Muscle layer of duodenum (tissue), 2 donors: ENCODE data around the gene HEXA.

Experiments used
- H3K27ac ChIP-seq: one replicate; pipeline ENCODE4 v1.7.0; 2013; ENCODE audit warnings: mild to moderate bottlenecking, low read length
- H3K27me3 ChIP-seq: one replicate; pipeline ENCODE4 v1.7.0; 2013; ENCODE audit warnings: low read depth, mild to moderate bottlenecking, control low read depth, low read length
- H3K36me3 ChIP-seq, 2 donors: one replicate each; pipeline ENCODE4 v1.7.0; 2013; ENCODE audit warnings: low read length in 2 of 2, control low read depth in 1 of 2, mild to moderate bottlenecking in 1 of 2; ENCODE audit not compliant: insufficient read depth in 2 of 2, control insufficient read depth in 1 of 2
- H3K4me1 ChIP-seq, 2 donors: one replicate each; pipeline ENCODE4 v1.7.0; 2013; ENCODE audit warnings: low read length in 2 of 2, mild to moderate bottlenecking in 2 of 2, control low read depth in 1 of 2, moderate library complexity in 1 of 2; ENCODE audit not compliant: insufficient read depth in 2 of 2, control insufficient read depth in 1 of 2
- H3K4me3 ChIP-seq, 2 donors: one replicate each; pipeline ENCODE4 v1.7.0; 2013; ENCODE audit warnings: low read length in 2 of 2, low read depth in 1 of 2, mild to moderate bottlenecking in 1 of 2
- H3K9me3 ChIP-seq, 2 donors: one replicate each; pipeline ENCODE4 v1.7.0; 2013; ENCODE audit warnings: low read length in 2 of 2, control low read depth in 1 of 2, mild to moderate bottlenecking in 1 of 2; ENCODE audit not compliant: control insufficient read depth in 1 of 2
- donor health status: healthy.

HEXA gene

DNA sequence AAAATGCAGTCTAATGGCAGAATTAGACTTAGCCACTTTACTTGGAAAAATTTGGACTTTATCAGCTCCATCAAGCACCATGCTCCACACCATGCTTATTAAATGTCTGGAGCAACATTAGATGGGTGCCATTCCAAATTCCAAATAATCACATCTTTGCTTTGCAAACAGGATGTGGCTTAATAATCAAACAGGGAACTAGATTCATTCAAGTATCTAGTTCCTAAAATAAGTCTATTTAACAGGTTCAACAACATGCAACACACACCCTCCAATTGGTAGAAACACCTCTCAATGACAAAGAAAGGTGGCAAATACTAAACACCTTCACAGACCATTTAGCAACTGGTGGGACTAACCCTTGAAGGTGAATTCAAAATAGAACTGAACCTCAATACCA is 3.5 kb downstream of the HEXA start:
- Histone ChIP-seq H3K9me3 (no peaks in the 10 kb centered on the region), H3K27me3 (no peaks in the 10 kb centered on the region), H3K4me3 (no peak overlapping the region), H3K36me3 (peaks cover 0 to 11% of the 10 kb centered on the region in 2 donors), H3K27ac (no peak overlapping the region), H3K4me1 (peaks cover 0 to 51% of the 10 kb centered on the region in 2 donors)

DNA sequence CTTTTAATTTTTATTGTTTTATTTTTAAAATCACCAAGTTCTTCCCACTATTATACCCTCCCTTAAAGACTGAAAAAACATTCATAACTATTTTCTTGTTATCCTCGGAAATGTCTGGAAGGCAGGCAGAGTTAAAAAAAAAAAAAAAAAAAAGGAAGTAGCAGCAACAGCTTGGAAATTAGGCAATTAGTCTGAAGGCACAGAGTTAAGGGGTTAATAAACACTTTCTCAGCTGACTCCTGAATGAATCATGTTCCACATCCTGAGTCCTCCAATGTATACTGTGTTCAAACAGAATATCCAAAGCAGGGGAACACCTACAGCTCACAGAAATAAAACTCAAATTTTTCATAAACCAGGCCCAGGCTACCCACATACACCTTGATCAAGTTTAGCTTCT is 5.8 kb downstream of the HEXA start:
- no peaks in the 10 kb centered on the region for H3K9me3 ChIP-seq
- peaks cover 0 to 11% of the 10 kb centered on the region in 2 donors for H3K36me3 ChIP-seq
- H3K4me1 ChIP-seq, result peaks cover 0 to 42% of the 10 kb centered on the region in 2 donors
- H3K4me3 ChIP-seq, result no peak overlapping the region
- no peaks in the 10 kb centered on the region for H3K27me3 ChIP-seq
- H3K27ac ChIP-seq, result no peak overlapping the region

DNA sequence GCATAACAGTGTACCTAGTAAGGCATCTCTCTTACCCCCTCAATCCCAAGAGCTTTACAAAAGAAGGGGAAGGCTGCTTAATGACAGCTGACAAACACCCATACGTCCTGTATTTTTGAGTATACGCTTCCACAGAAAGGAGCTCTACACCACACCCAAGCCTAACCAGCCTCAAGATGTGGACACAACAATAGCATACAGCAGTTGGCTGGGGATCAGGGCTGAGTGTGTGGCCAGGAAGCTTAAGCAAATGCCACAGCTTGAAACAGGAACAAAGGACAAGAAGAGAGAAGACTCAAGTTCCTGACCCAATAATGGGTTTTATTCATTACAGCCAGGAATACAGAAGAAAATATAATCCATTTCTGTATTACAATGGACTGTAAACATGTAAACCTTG is 6.9 kb downstream of the HEXA start:
- Histone ChIP-seq H3K4me3 (no peak overlapping the region), H3K27ac (peak overlapping the region; percentile 19), H3K27me3 (no peaks in the 10 kb centered on the region), H3K36me3 (peaks cover 0 to 11% of the 10 kb centered on the region in 2 donors), H3K9me3 (no peaks in the 10 kb centered on the region), H3K4me1 (peaks cover 0 to 32% of the 10 kb centered on the region in 2 donors)

DNA sequence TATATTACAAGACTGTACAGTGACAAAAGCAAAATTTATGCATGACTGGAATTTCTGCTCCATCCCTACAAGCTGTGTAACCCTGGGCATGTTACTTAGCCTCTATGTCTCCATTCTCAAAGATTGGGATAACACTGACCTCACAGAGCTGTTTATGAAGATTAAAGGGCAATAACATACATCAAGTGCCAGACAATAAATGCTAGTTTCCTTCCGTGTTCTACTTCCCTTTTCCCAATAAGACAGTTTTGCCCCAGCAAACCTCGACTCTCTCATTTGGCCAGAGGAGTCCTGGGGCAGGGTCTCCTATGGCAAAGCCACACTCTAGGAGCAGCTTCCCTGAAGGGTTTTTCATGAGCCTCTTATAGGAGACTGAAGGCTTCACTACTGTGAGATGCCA is 7.5 kb downstream of the HEXA start:
- H3K27me3 ChIP-seq, result no peaks in the 10 kb centered on the region
- peaks cover 0 to 11% of the 10 kb centered on the region in 2 donors for H3K36me3 ChIP-seq
- H3K4me3 ChIP-seq, result no peak overlapping the region
- peak overlapping the region; percentile 19 for H3K27ac ChIP-seq
- H3K4me1 ChIP-seq, result peaks cover 0 to 32% of the 10 kb centered on the region in 2 donors
- no peaks in the 10 kb centered on the region for H3K9me3 ChIP-seq

DNA sequence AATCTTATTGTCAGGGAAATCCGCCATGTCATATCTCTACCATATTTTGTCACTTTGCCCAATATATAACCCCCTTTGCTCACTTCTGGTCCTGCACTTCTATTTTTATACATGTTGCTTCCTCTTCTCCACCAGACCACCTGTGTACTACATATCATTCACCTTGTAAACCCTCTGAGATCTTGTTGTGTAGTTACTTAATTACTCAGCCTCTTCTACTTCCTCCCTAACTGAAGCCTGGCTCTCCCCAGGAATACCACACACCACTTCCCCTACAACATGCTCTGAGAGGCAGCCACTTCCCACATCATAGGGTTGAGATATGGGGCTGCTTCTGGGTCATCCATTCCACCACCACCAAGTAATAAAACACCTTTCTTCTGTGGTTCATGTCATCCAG is 10.0 kb downstream of the HEXA start:
- Histone ChIP-seq H3K36me3 (peaks cover 0 to 11% of the 10 kb centered on the region in 2 donors), H3K9me3 (no peaks in the 10 kb centered on the region), H3K27ac (no peak overlapping the region), H3K27me3 (no peaks in the 10 kb centered on the region), H3K4me3 (no peak overlapping the region), H3K4me1 (peaks cover 0 to 19% of the 10 kb centered on the region in 2 donors)

DNA sequence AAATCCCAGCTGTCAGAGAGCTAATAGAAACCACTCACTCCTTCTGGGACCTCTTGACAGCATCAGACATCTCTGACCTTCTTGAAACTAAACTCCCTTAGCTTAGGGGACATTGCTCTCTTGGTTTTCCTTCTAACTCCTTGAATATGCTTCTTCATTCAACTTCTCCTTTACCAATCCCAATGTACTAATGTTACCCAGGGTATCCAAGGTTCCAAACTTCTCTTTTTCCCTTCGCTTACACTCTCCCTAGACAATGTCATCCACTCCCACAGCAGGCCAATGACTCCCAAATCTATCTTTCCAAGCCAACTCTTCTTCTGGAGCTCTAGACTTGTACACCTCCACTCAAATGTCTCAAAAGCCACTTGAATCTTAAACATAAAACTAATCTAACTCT is 14.6 kb downstream of the HEXA start:
- peaks cover 0 to 7% of the 10 kb centered on the region in 2 donors for H3K36me3 ChIP-seq

DNA sequence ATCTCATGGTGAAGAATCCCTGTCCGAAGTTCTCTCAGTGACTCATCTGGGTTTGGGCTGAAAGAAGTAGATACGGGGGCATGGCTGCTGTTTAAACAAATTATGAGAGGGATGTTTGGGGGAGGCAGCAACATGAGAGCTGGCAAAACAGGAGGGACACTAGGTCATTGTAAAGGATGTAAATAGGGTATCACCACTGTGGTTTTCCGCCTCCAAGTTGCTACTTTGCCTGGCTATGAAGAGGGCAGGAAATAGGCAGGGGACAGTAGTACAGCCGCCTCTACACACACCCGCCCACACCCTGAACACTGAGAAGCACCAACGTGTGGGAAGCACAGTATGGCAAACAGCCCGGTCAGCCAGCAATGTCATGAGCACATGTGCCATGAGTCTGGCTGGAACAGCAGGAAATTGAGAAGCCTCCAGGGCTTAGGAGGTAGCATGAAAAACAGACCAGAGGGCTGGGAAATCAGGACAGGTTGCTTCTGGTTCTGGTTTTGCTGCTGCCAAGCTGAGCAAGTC is 17.1 kb downstream of the HEXA start:
- no peaks in the 10 kb centered on the region for H3K9me3 ChIP-seq
- H3K27ac ChIP-seq, result no peak overlapping the region
- no peak overlapping the region for H3K4me3 ChIP-seq
- no peaks in the 10 kb centered on the region for H3K27me3 ChIP-seq
- H3K4me1 ChIP-seq, result peaks cover 7 to 13% of the 10 kb centered on the region in 2 donors
- H3K36me3 ChIP-seq, result peaks cover 12 to 31% of the 10 kb centered on the region in 2 donors

More for the DNA sequence above, 14.6 kb downstream of the HEXA start:
- Histone ChIP-seq H3K4me3 (no peak overlapping the region), H3K4me1 (peaks cover 7 to 13% of the 10 kb centered on the region in 2 donors), H3K27me3 (no peaks in the 10 kb centered on the region), H3K9me3 (no peaks in the 10 kb centered on the region), H3K27ac (no peak overlapping the region)

DNA sequence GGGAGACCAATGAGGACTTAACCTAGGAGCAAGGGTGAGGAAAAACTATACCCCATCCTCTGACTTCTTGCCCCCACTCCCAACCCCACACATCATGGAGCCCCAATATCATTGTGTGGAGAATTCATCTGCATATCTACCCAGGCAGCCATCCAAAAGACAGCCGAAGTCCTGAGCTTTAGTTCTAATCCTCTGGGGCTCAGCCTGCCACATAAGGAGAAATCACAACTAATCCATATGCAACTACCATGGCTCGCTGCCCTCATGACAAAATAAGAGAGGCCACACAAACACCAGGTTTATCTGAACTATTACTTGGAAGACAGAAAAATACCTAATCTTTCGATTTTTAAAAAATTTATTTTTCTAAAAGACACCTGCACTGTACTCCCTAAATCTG is 17.7 kb downstream of the HEXA start:
- Histone ChIP-seq H3K27ac (no peak overlapping the region), H3K4me1 (peaks cover 7 to 13% of the 10 kb centered on the region in 2 donors), H3K9me3 (no peaks in the 10 kb centered on the region), H3K4me3 (no peak overlapping the region), H3K36me3 (peaks cover 17 to 37% of the 10 kb centered on the region in 2 donors), H3K27me3 (no peaks in the 10 kb centered on the region)

DNA sequence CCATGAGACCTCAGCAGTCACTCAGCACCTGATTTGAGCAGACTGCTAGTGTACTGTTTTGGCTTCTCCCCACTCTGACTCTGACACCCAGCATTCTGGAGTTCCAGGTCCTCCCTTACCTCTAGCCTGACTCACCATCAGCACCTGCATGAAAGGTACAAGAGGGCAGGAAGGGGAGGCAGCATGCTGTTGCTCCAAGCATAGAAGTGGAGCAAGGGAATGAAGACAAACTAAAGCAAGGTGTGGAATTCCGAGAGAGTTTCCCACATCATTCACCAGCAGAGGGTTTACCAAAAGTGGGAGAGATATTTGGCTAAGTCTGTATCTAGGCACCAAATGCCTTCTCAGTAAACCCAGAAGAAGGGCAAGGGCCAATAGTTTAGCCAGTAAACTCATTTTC is 21.3 kb downstream of the HEXA start:
- H3K27me3 ChIP-seq, result no peaks in the 10 kb centered on the region

DNA sequence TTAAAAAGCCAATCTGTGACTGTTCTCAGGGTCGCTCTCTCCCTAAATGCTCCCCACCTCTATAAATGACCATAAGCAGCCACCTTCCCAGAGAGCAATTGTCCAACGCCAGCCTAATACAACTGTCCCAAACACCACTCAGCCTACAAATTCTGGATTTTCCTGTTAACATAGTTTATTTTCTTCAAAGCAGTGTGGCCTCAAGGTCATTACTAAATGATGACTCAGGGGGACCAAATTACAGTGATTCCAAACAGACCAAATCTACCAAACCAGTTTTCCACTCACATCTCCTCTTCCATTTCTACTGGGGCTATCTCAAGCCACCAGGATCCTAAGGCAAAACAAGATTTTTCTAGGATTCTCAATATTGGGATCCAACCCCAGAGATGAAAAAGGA is 22.5 kb downstream of the HEXA start:
- peaks cover 0 to 2% of the 10 kb centered on the region in 2 donors for H3K4me1 ChIP-seq
- peaks cover 48 to 84% of the 10 kb centered on the region in 2 donors for H3K36me3 ChIP-seq
- no peak overlapping the region for H3K4me3 ChIP-seq
- no peaks in the 10 kb centered on the region for H3K9me3 ChIP-seq
- H3K27ac ChIP-seq, result no peak overlapping the region
- no peaks in the 10 kb centered on the region for H3K27me3 ChIP-seq

More for the DNA sequence above, 21.3 kb downstream of the HEXA start:
- no peak overlapping the region for H3K27ac ChIP-seq
- H3K9me3 ChIP-seq, result no peaks in the 10 kb centered on the region
- H3K36me3 ChIP-seq, result peaks cover 36 to 72% of the 10 kb centered on the region in 2 donors
- H3K4me1 ChIP-seq, result peaks cover 7 to 13% of the 10 kb centered on the region in 2 donors
- no peak overlapping the region for H3K4me3 ChIP-seq

DNA sequence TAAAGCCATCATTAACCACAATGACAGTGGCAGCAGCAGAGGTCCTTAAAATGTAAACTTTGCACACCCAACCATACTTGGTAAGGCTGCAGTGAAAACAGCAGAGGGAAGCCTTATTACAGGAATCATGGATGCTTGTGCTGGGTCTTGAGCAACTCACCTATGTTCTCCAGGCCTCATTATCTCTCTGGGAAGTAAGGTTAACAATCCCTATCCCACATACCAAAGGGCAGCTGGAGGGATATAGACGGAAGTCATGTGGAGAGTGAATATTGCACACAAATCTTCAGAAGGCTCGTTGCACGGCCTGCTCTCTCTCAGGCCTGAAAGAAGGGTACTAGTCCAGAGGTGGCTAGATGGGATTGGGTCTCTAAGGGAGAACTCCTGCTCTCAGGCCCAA is 30.0 kb downstream of the HEXA start:
- H3K9me3 ChIP-seq, result no peaks in the 10 kb centered on the region
- no peak overlapping the region for H3K27ac ChIP-seq
- peaks cover 57 to 71% of the 10 kb centered on the region in 2 donors for H3K36me3 ChIP-seq

DNA sequence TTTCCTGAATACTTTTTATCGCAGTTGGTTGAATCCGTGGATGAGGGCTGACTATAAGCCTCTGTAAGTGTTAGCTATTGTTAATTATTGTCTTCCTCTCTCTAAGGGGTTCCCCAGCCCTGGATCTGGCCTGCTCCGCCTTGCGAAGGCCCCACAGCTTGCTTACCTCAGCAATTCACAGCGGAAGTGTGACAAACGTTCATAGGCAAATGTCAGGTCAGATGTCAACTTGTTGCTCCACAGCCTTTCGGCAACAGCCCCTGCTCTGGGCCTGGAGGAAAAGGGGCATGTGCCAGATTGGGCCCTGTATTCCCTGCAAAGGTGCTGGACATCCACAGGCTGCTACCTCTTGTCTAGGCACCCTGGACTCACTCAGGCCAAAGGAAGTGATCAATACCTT is 30.5 kb downstream of the HEXA start:
- H3K4me3 ChIP-seq, result no peak overlapping the region
- H3K4me1 ChIP-seq, result no peaks in the 10 kb centered on the region
- H3K9me3 ChIP-seq, result no peaks in the 10 kb centered on the region
- no peak overlapping the region for H3K27ac ChIP-seq
- H3K36me3 ChIP-seq, result peaks cover 52 to 65% of the 10 kb centered on the region in 2 donors
- no peaks in the 10 kb centered on the region for H3K27me3 ChIP-seq

More for the DNA sequence above, 30.0 kb downstream of the HEXA start:
- no peaks in the 10 kb centered on the region for H3K4me1 ChIP-seq
- H3K4me3 ChIP-seq, result no peak overlapping the region
- no peaks in the 10 kb centered on the region for H3K27me3 ChIP-seq
